GM13977 (cell line): ENCODE data around the gene LEF1.

Experiments
- DNase-seq: peaks from one replicate; pipeline ENCODE4 v3.0.0; 2012; ENCODE audit warnings: low spot score
- in situ Hi-C: fragments of 300-500 bp; cut with MboI; formaldehyde crosslinking; loops from one replicate; pipeline ENCODE4 v1.12.0; 2022; ENCODE audit warnings: low sequenced_read_pairs, low pct_unique_long_range_greater_than_20kb, mixed read lengths, inconsistent platforms; ENCODE audit not compliant: unreplicated experiment
- TF ChIP-seq, protein P1 (sequence below): IDR thresholded peaks from 2 replicates; pipeline ENCODE4 v1.5.1; 2012; ENCODE audit warnings: mild to moderate bottlenecking, control low read depth; ENCODE audit not compliant: insufficient read depth; ENCODE audit errors: extremely low read depth, missing control alignments

LEF1 gene

DNA sequence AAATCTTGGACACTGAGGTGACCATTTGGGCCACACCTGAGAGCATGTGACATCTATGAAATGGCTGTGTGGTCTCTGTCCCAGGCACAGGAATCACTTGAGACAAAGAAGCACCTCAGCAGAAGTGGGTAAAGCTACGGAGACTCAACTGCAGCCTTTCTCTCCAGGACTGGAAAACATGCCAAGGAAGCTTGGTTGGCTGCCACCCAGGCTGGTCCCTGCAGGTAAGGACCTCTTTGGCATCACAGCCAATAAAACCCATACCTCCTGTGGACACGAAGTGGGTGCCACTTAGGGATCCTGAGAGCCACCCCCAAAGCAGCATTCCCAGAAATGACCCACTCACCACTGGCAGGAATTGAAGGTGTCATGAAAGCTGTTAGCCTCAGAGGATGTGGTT is 74.6 kb downstream of the LEF1 start:
- TF ChIP-seq, protein P1, sequence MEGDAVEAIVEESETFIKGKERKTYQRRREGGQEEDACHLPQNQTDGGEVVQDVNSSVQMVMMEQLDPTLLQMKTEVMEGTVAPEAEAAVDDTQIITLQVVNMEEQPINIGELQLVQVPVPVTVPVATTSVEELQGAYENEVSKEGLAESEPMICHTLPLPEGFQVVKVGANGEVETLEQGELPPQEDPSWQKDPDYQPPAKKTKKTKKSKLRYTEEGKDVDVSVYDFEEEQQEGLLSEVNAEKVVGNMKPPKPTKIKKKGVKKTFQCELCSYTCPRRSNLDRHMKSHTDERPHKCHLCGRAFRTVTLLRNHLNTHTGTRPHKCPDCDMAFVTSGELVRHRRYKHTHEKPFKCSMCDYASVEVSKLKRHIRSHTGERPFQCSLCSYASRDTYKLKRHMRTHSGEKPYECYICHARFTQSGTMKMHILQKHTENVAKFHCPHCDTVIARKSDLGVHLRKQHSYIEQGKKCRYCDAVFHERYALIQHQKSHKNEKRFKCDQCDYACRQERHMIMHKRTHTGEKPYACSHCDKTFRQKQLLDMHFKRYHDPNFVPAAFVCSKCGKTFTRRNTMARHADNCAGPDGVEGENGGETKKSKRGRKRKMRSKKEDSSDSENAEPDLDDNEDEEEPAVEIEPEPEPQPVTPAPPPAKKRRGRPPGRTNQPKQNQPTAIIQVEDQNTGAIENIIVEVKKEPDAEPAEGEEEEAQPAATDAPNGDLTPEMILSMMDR = no peak
- no peak for DNase-seq
- in situ Hi-C loops = no loop called here

DNA sequence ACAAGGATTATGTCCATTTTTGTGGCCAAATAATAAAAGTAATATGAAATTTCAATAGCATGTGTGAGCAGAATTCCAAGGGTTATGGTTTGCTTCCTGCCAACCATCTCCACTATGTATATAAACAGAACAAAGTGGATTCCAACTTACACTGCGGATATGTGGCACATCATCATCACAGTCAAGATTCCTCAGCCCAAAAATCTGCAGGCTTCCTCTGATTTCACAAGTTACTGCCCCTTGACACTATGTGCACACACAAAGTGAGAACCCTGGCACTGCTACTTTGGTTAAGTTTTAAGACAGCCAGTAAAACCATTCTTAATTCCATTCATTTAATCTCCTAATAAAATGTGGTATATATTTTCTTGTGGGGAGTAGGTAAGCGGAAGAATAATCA is 76.4 kb downstream of the LEF1 start:
- in situ Hi-C loops = no loop called here
- DNase-seq = no peak
- TF ChIP-seq, protein P1 = no peak

DNA sequence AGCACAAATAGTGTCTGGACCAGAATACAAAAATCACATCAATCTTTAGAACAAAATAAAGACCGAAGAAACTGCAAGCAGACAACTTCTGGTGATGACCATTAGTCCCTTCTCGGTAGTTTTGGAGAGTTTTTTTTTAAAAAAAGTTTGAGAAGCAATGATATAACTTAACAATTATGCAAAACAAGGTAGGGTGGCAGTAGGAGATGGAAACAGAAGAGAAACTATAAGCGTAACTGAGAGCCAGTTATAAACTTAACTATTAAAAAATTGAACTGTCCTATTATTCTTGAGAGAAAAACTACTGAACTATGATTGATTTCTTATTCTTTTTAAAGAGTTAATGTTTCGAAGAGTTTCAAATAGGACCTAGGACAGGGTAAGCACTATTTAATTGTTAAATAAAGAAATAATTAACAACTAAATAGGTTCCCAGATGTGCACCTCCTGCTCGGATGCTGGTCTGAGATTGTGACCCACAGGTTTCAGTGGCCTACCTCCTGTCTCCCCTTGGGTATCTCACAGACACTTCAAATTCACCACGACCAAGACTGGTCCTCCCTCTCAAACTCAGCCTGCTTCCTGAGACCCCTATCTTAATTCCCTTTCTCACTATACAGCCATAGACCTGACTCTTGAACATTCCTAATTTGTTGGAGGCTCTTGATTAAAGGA is 81.3 kb downstream of the LEF1 start:
- no peak for DNase-seq
- TF ChIP-seq, protein P1 = no peak
- in situ Hi-C loops = no loop called here

DNA sequence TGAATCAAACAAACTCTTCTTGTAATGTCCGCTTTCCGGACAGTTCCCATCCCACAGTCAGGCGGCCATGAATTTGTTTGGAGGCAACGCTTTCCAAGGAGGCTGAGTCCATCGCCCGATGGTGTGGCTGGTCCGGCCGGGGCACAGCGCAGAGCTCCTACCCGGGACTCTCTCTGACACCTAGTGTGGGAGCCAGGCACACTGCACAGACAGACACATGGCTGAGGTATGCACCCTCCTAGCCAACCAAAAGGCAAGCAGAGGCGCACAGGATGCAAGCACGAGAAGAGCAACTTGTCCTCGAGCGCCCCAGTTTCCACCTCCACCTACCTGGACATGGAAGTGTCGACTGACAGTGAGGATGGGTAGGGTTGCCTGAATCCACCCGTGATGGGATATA is 87.5 kb downstream of the LEF1 start:
- DNase-seq = no peak
- TF ChIP-seq, protein P1 = no peak
- in situ Hi-C loops = no loop called here

DNA sequence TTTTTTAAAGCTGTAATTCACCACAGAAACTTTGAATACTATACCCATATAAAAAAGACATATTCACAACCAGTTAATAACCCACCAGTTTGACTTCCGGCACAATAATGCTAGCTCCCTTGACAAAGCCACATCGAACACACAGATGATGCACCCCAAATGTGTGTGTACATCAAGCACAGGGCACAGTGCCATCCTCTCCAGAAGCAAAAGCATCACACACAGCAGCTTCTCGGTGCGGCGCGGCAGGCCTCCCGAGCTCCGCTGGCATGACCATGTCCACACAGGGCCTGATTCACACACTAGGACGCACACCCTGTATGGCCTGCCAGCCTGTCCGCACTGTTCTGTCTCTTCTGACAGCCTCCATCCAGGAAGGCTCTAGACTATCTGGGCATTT is 88.0 kb downstream of the LEF1 start:
- TF ChIP-seq, protein P1 = no peak
- in situ Hi-C loops = no loop called here
- DNase-seq = no peak

DNA sequence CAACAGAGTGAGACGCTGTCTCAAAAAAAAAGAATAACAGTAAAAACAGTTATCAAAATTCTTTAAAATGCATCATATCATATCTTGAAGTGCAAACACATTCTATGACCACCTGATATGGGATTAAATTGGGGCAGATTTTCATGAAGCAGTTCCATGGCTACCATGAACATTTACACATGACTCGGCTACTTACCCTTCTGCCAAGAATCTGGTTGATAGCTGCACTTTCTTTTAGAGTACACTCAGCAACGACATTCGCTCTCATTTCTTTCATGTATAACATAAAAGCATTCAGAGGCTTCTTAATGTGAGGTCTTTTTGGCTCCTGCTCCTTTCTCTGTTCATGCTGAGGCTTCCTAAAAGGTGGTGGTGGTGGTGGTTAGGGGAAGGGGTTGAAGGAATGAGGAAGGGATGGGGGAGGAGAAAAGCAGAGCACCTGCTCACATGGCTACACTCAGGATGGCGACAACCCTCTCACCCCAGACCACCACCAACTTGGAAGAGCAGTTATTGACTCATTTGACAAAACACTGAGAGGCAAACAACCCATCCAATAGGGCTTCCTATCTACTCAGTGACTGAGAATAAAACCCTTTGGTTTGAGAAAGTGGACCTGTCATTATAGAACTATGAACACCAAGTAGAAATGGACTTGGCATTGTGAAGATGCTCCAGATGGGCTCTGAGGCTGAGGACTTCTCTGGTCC is 90.6 kb downstream of the LEF1 start:
- DNase-seq = no peak
- TF ChIP-seq, protein P1 = no peak
- in situ Hi-C loops = no loop called here

DNA sequence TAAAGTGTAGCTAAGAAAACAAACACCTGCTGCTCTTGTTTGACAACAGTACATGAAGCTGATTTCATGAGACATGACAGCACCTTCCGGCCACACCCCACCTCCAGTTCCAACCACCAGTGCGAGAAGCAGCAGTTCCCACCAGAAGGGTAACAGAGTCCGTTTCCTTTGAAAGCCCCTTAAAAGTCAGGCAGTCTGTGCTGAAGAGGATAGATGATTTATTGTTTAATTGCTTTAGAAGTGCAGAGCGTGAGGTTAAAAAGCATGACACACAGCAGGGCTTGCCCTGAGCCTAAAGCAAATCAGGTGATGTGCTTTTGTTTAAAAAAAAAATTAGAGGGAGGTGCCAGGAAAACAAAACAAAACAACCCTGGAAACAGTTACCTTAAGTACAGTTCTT is 96.4 kb downstream of the LEF1 start:
- no peak for DNase-seq
- in situ Hi-C loops = no loop called here
- TF ChIP-seq, protein P1 = no peak
